Activated CD4-positive, alpha-beta T cell treated with anti-CD3 and anti-CD28 coated beads, Interleukin-2, amount 10 ng/mL, durations not matched to agents 7 days and 5 days (primary cell): ENCODE data around the gene TGFBRAP1. TPM values are rescaled to one million over a fixed set of nuclear protein-coding genes. Genes with fewer than 3 reads are reported as not detected.

Experiments used
- CTCF ChIA-PET: fragments of 350-600 bp; sonication (Branson Sonifier 250); formaldehyde crosslinking; loops from one replicate; lab custom pipeline; 2021; ENCODE audit warnings: antibody characterized with exemption; lab: Charles Lee
- POLR2A ChIA-PET: fragments of 350-600 bp; sonication (Branson Sonifier 250); formaldehyde crosslinking; loops from one replicate; lab custom pipeline; 2021; ENCODE audit warnings: antibody characterized with exemption; lab: Charles Lee
- DNase-seq: peaks from one replicate; pipeline ENCODE4 v3.0.0-alpha.2; 2020
- H3K27ac Mint-ChIP-seq: one replicate; pipeline ENCODE4 v1.8.0; 2021; ENCODE audit warnings: mild to moderate bottlenecking, moderate library complexity, mixed read lengths
- H3K27me3 Mint-ChIP-seq: one replicate; pipeline ENCODE4 v1.8.0; 2021; ENCODE audit warnings: mixed read lengths
- H3K36me3 Mint-ChIP-seq: one replicate; pipeline ENCODE4 v1.8.0; 2021; ENCODE audit warnings: low read depth, mixed read lengths
- H3K4me1 Mint-ChIP-seq: one replicate; pipeline ENCODE4 v1.8.0; 2021; ENCODE audit warnings: mixed read lengths
- H3K4me3 Mint-ChIP-seq: one replicate; pipeline ENCODE4 v1.8.0; 2021; ENCODE audit warnings: mild to moderate bottlenecking, moderate library complexity, mixed read lengths
- H3K9me3 Mint-ChIP-seq: one replicate; pipeline ENCODE4 v1.8.0; 2021; ENCODE audit warnings: mixed read lengths
- total RNA-seq, 2 experiments: library from RNA; stranded (reverse); gene quantifications; one replicate each; pipeline ENCODE4 v1.2.3, GENCODE V29; 2021

TGFBRAP1 gene
- total RNA-seq, 2 experiments from 2014 or later, result 20.5 to 21.4 TPM

- Mint-ChIP-seq H3K9me3 (no peaks in the 10 kb centered on the region), H3K36me3 (no peaks in the 10 kb centered on the region), H3K27me3 (peaks cover 19% of the 10 kb centered on the region), H3K27ac (no peak overlapping the region), H3K4me3 (no peak overlapping the region), H3K4me1 (peaks cover 8% of the 10 kb centered on the region)
- POLR2A ChIA-PET, result no interaction called here
- CTCF ChIA-PET, result interaction anchor here (0.8 to 1.6 kb wide), 6 partner anchors 9 to 125 kb away, joined by 3 to 9 read pairs (median 3); no protein-coding TSS in a partner anchor
- no peak for DNase-seq
These were observed 93.5 kb downstream of the TGFBRAP1 start for GRCh38 chr2:105236060-105236424.

- H3K27ac Mint-ChIP-seq, result no peak overlapping the region
- no peaks in the 10 kb centered on the region for H3K36me3 Mint-ChIP-seq
- H3K9me3 Mint-ChIP-seq, result no peaks in the 10 kb centered on the region
- peak; percentile 71 for DNase-seq
- ChIA-PET POLR2A (no interaction called here), CTCF (interaction anchor here (0.8 to 1.6 kb wide), 6 partner anchors 8 to 124 kb away, joined by 3 to 9 read pairs (median 3); no protein-coding TSS in a partner anchor)
- H3K4me3 Mint-ChIP-seq, result no peak overlapping the region
- peaks cover 8% of the 10 kb centered on the region for H3K4me1 Mint-ChIP-seq
- H3K27me3 Mint-ChIP-seq, result peaks cover 19% of the 10 kb centered on the region
These were observed 94.0 kb downstream of the TGFBRAP1 start for GRCh38 chr2:105235388-105236059.

GRCh38 chr2:105231232-105231619, 98.3 kb downstream of the TGFBRAP1 start:
- peaks cover 4% of the 10 kb centered on the region for H3K4me1 Mint-ChIP-seq
- CTCF ChIA-PET, result interaction anchor here (0.7 kb wide), 1 partner anchor 398 kb away, joined by 3 read pairs; no protein-coding TSS in a partner anchor

GRCh38 chr2:105224444-105224843, 105.1 kb downstream of the TGFBRAP1 start:
- Mint-ChIP-seq H3K9me3 (no peaks in the 10 kb centered on the region), H3K4me3 (no peak overlapping the region), H3K27me3 (peaks cover 7% of the 10 kb centered on the region), H3K27ac (no peak overlapping the region), H3K4me1 (no peaks in the 10 kb centered on the region), H3K36me3 (no peaks in the 10 kb centered on the region)
- ChIA-PET POLR2A (no interaction called here), CTCF (no interaction called here)
- DNase-seq, result no peak

More at GRCh38 chr2:105231232-105231619, 98.3 kb downstream of the TGFBRAP1 start:
- POLR2A ChIA-PET, result no interaction called here
- Mint-ChIP-seq H3K36me3 (no peaks in the 10 kb centered on the region), H3K4me3 (no peak overlapping the region), H3K9me3 (no peaks in the 10 kb centered on the region), H3K27ac (no peak overlapping the region), H3K27me3 (peaks cover 18% of the 10 kb centered on the region)
- DNase-seq, result no peak

DNA sequence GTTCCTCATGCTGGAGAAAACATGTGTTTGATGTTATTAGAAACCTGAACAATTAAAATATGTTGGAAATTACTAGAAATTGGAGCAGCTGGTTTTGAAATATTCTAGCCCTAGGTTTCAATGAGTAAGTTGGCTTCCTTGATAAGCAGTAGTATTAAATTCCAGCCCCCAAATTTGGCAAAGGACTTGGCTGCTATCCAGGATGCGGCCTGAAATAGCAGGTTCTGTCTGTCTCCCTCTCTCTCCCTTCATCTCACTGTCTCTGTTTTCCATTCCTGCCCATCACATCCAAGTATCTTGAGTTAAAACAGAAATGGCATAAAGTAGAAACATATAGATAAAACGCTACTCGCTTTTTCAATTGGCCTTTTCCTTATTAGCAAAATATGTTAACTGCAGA, 108.9 kb downstream of the TGFBRAP1 start:
- CTCF ChIA-PET, result no interaction called here
- no peaks in the 10 kb centered on the region for H3K36me3 Mint-ChIP-seq
- no peaks in the 10 kb centered on the region for H3K4me1 Mint-ChIP-seq
- H3K27ac Mint-ChIP-seq, result no peak overlapping the region
- no peaks in the 10 kb centered on the region for H3K9me3 Mint-ChIP-seq
- DNase-seq, result no peak
- POLR2A ChIA-PET, result no interaction called here
- H3K27me3 Mint-ChIP-seq, result no peaks in the 10 kb centered on the region
- no peak overlapping the region for H3K4me3 Mint-ChIP-seq

GRCh38 chr2:105215586-105216192, 113.8 kb downstream of the TGFBRAP1 start:
- Mint-ChIP-seq H3K36me3 (no peaks in the 10 kb centered on the region), H3K4me3 (no peak overlapping the region), H3K9me3 (no peaks in the 10 kb centered on the region), H3K27ac (no peak overlapping the region), H3K27me3 (no peaks in the 10 kb centered on the region), H3K4me1 (peaks cover 4% of the 10 kb centered on the region)
- CTCF ChIA-PET, result no interaction called here
- DNase-seq, result no peak
- POLR2A ChIA-PET, result no interaction called here

Other genes starting within 250 kb of the TGFBRAP1 start
- gene GPR45, start 88.0 kb downstream of the TGFBRAP1 start, total RNA-seq, result not detected
- 10 to 100 TPM; 23.5 to 24.5 TPM for gene C2orf49, start 7.8 kb upstream of the TGFBRAP1 start, total RNA-seq
- gene FHL2, start 69.3 kb upstream of the TGFBRAP1 start, total RNA-seq, result 1 to 10 TPM; 3.6 TPM